Transverse colon (tissue), 4 donors: ENCODE data around the gene ACAP3. TPM values are rescaled to one million over a fixed set of nuclear protein-coding genes. Genes with fewer than 3 reads are reported as not detected.

Experiments used
- DNase-seq: peaks from one replicate; pipeline ENCODE4 v3.0.0-alpha.2; 2019
- H3K27ac ChIP-seq, 4 donors: fragments of 200-600 bp; sonication (generic); 2 replicates each; pipeline ENCODE4 v1.5.1; 2016 to 2018; ENCODE audit warnings: inconsistent platforms in 4 of 4
- H3K27me3 ChIP-seq: fragments of 200-600 bp; sonication (generic); 2 replicates; pipeline ENCODE4 v1.5.1; 2017; ENCODE audit warnings: inconsistent platforms
- H3K36me3 ChIP-seq, 4 donors: fragments of 200-600 bp; sonication (generic); 2 replicates each; pipeline ENCODE4 v1.5.1; 2017 to 2019; ENCODE audit warnings: inconsistent platforms in 4 of 4
- H3K4me1 ChIP-seq, 4 donors: fragments of 200-600 bp; sonication (generic); 2 replicates each; pipeline ENCODE4 v1.5.1; 2017 to 2020; ENCODE audit warnings: inconsistent platforms in 4 of 4
- H3K4me3 ChIP-seq, 4 donors: fragments of 200-600 bp; sonication (generic); 1 replicate in 1 of 4; 2 replicates in 3 of 4; pipeline versions ENCODE4 v1.5.1 to v1.6.1; 2017 to 2019; ENCODE audit warnings: inconsistent platforms in 4 of 4
- H3K9me3 ChIP-seq, 2 donors: fragments of 200-600 bp; sonication (generic); 2 replicates each; pipeline ENCODE4 v1.5.1; 2017 to 2019; ENCODE audit warnings: inconsistent platforms in 2 of 2
- CTCF ChIP-seq, 5 experiments: fragments of 200-600 bp in 3 of 5; fragments of 450-650 bp in 2 of 5; sonication (generic) in 3 of 5; IDR thresholded peaks; 1 replicate in 2 of 5; 2 replicates in 3 of 5; pipeline ENCODE4 v1.5.1; 2016 to 2017; ENCODE audit warnings: antibody characterized with exemption in 5 of 5, inconsistent platforms in 3 of 5, mild to moderate bottlenecking in 2 of 5, moderate library complexity in 1 of 5
- EP300 ChIP-seq: sonication (generic); formaldehyde crosslinking; IDR thresholded peaks from one replicate; pipeline ENCODE4 v1.6.1; 2017; ENCODE audit warnings: antibody characterized with exemption, low read depth
- POLR2A ChIP-seq: fragments of 450-650 bp; IDR thresholded peaks from one replicate; pipeline ENCODE4 v1.6.1; 2016; ENCODE audit warnings: antibody characterized with exemption, mild to moderate bottlenecking, moderate library complexity
- POLR2AphosphoS5 ChIP-seq, 3 donors: sonication (generic); formaldehyde crosslinking; IDR thresholded peaks; one replicate each; pipeline ENCODE4 v1.6.1; 2016; ENCODE audit warnings: antibody characterized with exemption in 3 of 3
- WGBS, 2 donors: methylation state at CpG; one replicate each; pipeline ENCODE4 v1.1.5; 2018; ENCODE audit warnings: low coverage in 1 of 2; 5-methylcytosine and 5-hydroxymethylcytosine counted together
- in situ Hi-C, 4 donors: fragments of 200-750 bp; cut with MboI; loops; one replicate each; pipeline versions ENCODE4 v1.15.0 to v1.15.1; 2017; ENCODE audit warnings: low sequenced_read_pairs in 3 of 4, low pct_ligation_motif_present in 1 of 4, low pct_unique_long_range_greater_than_20kb in 1 of 4
- intact Hi-C: fragments of 100-400 bp; cut with DNase I; formaldehyde crosslinking; loops from one replicate; pipeline ENCODE4 v1.15.1; 2023; ENCODE audit warnings: low total_unique reads
- total RNA-seq, 4 donors: library from RNA; depleted of rRNA; stranded (reverse); fragments of >200 nt; gene quantifications; one replicate each; pipeline ENCODE4 v1.1.0, GENCODE V29; 2016

ACAP3 gene
- total RNA-seq, 4 donors from 2014 or later = 52.4 to 190 (median 99.5) TPM

- no peaks in the 10 kb centered on the region for H3K36me3 ChIP-seq
- in situ Hi-C loops = no loop called here
- WGBS, 2 donors = 80% methylated on average over 18 of the region's 30 CpGs; no CpG with 5 or more reads in 1 of the 2 donors
- no peaks in the 10 kb centered on the region for H3K27me3 ChIP-seq
- H3K4me3 ChIP-seq = no peak overlapping the region
- H3K4me1 ChIP-seq = peaks cover 3 to 11% (median 4%) of the 10 kb centered on the region in 4 donors
- no peak for DNase-seq
- H3K27ac ChIP-seq = no peak overlapping the region
- TF ChIP-seq EP300 (no peak), POLR2A (no peak), CTCF (IDR thresholded peaks at IDR 0.05) (no peak), POLR2AphosphoS5 (IDR thresholded peaks at IDR 0.05) (no peak)
- intact Hi-C loops = no loop called here
- no peaks in the 10 kb centered on the region for H3K9me3 ChIP-seq
Observed at GRCh38 chr1:1298861-1299685, 8.7 kb downstream of the ACAP3 start.

GRCh38 chr1:1297802-1298424, 9.8 kb downstream of the ACAP3 start:
- H3K36me3 ChIP-seq = no peaks in the 10 kb centered on the region
- no peak for DNase-seq
- 89% methylated on average over 24 of the region's 31 CpGs; no CpG with 5 or more reads in 1 of the 2 donors for WGBS, 2 donors
- H3K27ac ChIP-seq = no peak overlapping the region
- TF ChIP-seq EP300 (no peak), POLR2AphosphoS5 (IDR thresholded peaks at IDR 0.05) (no peak), POLR2A (no peak), CTCF (IDR thresholded peaks at IDR 0.05) (no peak)
- no peaks in the 10 kb centered on the region for H3K4me1 ChIP-seq
- in situ Hi-C loops (no loop called here), intact Hi-C loops (no loop called here)
- no peaks in the 10 kb centered on the region for H3K27me3 ChIP-seq
- H3K9me3 ChIP-seq = no peaks in the 10 kb centered on the region
- H3K4me3 ChIP-seq = no peak overlapping the region

- no peaks in the 10 kb centered on the region for H3K36me3 ChIP-seq
- peaks cover 0 to 4% (median 3%) of the 10 kb centered on the region in 4 donors for H3K4me1 ChIP-seq
- intact Hi-C loops (no loop called here), in situ Hi-C loops (no loop called here)
- H3K27me3 ChIP-seq = no peaks in the 10 kb centered on the region
- H3K27ac ChIP-seq = no peak overlapping the region
- DNase-seq = no peak
- no peak overlapping the region for H3K4me3 ChIP-seq
- 94% methylated on average over 44 of the region's 62 CpGs; no CpG with 5 or more reads in 1 of the 2 donors for WGBS, 2 donors
- no peak for TF ChIP-seq POLR2A
- no peak for TF ChIP-seq CTCF (IDR thresholded peaks at IDR 0.05)
- TF ChIP-seq POLR2AphosphoS5 (IDR thresholded peaks at IDR 0.05) = no peak
- no peak for TF ChIP-seq EP300
- no peaks in the 10 kb centered on the region for H3K9me3 ChIP-seq
Observed at GRCh38 chr1:1296070-1297061, 11.4 kb downstream of the ACAP3 start.
